VCaP (cell line): ENCODE data around the gene ATP4A.
A peak's percentile ranks its signal among the peaks of the same experiment; 100 is the strongest.

Experiments used
- H3K27ac ChIP-seq: fragments of 450-650 bp; 2 replicates; pipeline ENCODE4 v1.5.1; 2017
- CTCF ChIP-seq: fragments of 450-650 bp; conservative IDR thresholded peaks from 2 replicates; pipeline ENCODE4 v1.5.1; 2017; ENCODE audit warnings: mild to moderate bottlenecking, moderate library complexity

ATP4A gene

GRCh38 chr19:35519291-35519690 is 44.2 kb downstream of the ATP4A start:
- TF ChIP-seq CTCF: no peak
- H3K27ac ChIP-seq: no peak overlapping the region

- no peak overlapping the region for H3K27ac ChIP-seq
- TF ChIP-seq CTCF: no peak
Observed at GRCh38 chr19:35518313-35518712, 45.1 kb downstream of the ATP4A start.

- TF ChIP-seq CTCF: no peak
- no peak overlapping the region for H3K27ac ChIP-seq
Observed at GRCh38 chr19:35517342-35517741, 46.1 kb downstream of the ATP4A start.

- no peak for TF ChIP-seq CTCF
- H3K27ac ChIP-seq: no peak overlapping the region
Observed at GRCh38 chr19:35516310-35516709, 47.1 kb downstream of the ATP4A start.

GRCh38 chr19:35514282-35514809 is 49.1 kb downstream of the ATP4A start:
- no peak overlapping the region for H3K27ac ChIP-seq
- TF ChIP-seq CTCF: 0 out of 2 replicates have a peak, but pooled peaks have one; percentile 1

- 0 out of 2 replicates have a peak, but pooled peaks have one; percentile 12 for TF ChIP-seq CTCF
- no peak within 1 kb of the TSS for H3K27ac ChIP-seq
Observed at GRCh38 chr19:35513628-35514281, 49.7 kb downstream of the ATP4A start, which contains the start of gene DMKN. Gene DMKN, minus strand, starts transcription at chr19:35513649. Its CDS starts 174 bp downstream, at chr19:35513475.

GRCh38 chr19:35512831-35513627 is 50.4 kb downstream of the ATP4A start:
- no peak for TF ChIP-seq CTCF
- H3K27ac ChIP-seq: no peak overlapping the region
